Stimulated activated CD4-positive, alpha-beta T cell treated with anti-CD3 and anti-CD28 coated beads, Interleukin-1b, Interleukin-23, amount 100 ng/mL, for 1 hour (primary cell): ENCODE data around the gene CPZ.
"Not testable (repeated sequence)": the region's sequence is repeated elsewhere in the genome, so short reads cannot be mapped to it uniquely, and the experiment has no call there.

ENCODE experiments used
- DNase-seq, 2 donors: peaks; one replicate each; pipeline ENCODE4 v3.0.0-alpha.2; 2020; ENCODE audit warnings: low read depth in 2 of 2

The CPZ gene

DNA sequence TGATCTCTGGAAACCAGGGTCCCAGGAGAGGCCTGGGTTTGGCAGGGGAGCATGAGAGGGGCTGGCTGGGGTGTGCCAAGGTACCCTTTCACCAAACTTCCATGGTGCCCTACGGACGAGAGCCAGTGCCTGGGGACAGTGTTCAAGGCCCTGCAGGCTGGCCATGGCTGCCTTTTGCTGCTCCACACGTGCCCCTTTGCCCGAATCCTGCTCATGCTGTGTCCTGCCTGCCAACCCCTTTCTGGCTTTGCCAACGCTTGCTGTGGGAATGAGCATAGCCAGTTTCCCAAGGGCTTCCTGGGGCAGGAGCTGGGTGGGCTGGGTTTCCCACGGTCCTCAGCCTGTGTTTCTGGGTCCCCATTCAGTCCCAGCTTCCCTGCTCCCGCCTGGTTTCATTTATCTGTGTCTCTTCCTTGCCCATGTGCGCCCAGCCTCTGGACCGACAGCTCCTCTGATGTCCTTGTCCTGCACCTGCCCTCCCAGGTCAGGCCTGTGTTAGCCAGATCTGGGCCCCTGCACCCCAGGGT, 17.3 kb downstream of the CPZ start:
- DNase-seq: no peak

DNA sequence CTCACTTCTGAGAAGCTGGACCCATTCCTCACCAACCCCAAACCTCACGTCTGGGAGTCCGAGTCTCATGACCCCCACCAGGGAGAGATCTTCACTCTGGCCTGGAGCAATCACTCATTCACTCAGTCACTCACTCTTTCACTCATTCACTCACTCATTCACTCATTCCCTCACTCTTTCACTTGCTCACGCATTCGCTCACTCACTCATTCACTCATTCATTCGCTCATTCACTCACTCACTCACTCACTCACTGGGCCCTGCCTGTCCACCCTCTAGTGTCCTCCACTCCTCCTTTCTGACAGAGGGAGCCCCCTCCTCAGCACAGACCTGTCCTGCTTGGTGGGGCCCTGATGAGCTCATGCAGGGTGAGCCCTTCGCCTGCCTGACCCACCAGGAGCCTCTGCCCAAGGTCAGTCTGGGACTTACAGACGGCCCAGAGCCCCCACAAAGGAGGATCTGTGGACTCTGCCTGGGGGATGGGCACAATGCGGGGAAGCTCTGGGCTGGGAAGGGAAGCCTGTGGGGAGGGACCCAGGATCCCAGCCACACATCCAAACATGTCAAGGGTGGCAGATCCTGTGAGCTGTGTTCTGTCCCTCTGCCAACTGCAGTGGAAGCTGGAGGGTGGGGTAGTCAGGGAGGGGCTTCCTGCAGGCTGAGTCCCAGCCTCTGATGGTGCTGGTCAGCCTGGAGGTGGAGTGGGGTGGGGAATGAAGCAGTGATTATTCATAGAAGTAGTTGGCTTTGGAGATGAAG, 18.5 kb downstream of the CPZ start:
- DNase-seq: no peak

DNA sequence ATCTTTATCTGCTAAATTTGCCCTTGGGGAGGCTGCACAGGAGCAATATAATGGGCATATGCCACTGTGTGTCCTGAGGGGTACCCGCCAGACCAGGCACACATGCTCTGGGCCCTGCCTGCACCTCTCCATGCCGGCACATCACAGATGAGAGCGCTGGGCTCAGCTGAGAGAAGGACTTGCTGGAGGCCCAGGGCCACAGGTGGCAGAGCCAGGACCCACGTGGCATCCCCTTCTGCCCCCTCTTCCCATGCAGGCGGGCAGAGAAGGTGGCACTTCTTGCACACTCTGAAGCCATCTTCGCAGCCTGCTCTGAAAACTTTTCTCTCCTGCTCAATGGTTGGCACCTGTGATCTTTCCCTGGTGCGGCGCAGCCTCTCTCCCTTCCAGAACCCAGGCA, 20.1 kb downstream of the CPZ start:
- DNase-seq: no peak

DNA sequence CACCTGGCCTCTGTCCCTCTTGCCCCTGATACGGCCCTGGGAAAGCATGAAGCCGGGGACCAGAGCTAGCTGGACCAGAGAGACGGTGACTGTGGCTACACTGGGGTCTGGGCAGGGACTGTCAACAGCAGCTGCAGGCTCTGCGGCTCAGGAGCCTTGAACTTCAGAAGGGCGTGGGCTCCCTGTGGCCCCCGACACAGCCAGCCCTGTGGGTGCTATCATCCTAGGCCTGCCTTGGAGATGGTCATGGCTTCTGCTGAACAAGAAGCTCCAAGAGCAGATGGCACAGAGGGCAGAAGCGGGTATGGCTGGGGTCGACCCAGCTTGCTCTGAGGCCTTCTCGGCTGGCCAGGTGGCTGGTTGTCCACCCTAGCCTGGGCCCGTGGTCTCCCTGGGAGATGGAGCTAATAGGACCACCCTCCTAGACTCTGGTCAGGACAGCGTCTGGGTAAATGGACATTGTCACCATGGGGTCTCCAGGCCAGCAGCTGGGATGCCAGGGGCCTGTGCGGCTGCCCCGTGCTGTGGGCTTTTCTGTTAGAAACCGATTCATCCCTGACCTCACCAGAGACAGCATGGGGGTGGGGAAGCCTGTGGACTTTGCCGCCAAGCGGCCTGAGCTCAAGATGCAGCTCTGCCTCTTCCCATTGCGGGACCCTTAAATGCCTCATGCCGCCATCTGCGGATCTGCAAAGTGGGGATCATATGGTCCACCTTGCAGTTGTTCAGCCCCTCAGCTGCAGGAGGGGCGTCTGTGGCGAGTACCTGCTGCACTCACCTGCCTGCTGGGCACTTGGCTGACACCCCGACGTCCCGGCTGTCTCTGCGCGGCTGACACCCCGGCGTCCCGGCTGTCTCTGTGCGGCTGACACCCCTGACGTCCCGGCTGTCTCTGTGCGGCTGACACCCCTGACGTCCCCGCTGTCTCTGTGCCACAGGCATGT, 21.1 kb downstream of the CPZ start:
- no peak for DNase-seq

DNA sequence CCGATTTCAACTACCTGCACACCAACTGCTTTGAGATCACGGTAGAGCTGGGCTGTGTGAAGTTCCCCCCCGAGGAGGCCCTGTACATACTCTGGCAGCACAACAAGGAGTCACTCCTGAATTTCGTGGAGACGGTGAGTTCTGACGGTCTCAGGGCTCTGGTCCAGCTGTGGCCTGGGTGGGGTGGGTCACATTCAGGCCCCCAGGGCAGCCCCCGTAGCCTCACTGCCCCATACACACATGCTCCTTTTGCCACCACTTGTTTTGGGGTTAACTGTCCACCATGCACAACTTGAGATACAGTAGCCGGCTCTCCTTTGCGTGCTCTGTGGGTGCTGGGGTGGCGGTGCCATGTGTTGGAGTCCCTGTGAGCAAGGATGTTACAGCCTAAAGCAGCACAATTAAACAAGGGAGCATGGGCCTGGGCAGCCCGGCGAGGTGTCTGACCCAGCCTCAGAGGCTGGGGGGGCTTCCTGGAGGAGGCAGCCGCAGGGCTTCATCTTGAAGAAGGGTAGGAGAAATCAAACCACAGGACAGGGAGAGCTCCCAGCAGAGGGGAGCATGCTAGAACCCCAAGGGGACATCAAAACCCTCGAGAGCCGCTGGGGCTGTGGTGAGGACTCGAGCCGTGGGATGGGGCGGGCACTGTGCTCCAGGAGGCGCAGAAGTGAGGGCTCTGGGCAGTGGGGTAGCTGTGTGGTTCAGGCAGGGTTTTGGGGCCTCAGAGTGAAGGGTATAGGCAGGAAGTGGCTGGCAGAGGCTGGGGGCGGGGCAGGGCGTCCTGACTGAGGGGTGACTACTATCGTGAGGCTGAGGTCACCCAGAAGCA, 22.0 kb downstream of the CPZ start:
- no peak for DNase-seq

DNA sequence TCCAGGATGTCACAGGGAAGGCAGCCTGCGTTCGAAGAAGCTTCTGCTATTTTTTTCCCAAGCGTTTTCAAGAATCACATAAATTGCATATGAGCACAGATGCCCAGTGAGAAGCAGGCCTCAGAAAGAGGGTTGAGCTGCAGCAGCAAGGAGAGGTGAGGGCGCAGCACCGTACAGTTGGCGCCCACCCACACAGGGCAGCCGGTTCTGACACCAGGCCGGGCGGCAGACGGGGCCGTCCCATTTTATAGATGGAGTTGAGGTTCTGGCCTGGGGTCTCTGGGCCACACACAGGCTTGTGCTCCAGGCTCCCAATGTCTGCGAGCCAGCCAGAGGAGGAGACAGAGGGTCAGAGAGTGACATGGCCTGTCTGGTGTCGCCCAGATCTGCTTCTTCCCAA, 22.8 kb downstream of the CPZ start:
- DNase-seq: no peak

DNA sequence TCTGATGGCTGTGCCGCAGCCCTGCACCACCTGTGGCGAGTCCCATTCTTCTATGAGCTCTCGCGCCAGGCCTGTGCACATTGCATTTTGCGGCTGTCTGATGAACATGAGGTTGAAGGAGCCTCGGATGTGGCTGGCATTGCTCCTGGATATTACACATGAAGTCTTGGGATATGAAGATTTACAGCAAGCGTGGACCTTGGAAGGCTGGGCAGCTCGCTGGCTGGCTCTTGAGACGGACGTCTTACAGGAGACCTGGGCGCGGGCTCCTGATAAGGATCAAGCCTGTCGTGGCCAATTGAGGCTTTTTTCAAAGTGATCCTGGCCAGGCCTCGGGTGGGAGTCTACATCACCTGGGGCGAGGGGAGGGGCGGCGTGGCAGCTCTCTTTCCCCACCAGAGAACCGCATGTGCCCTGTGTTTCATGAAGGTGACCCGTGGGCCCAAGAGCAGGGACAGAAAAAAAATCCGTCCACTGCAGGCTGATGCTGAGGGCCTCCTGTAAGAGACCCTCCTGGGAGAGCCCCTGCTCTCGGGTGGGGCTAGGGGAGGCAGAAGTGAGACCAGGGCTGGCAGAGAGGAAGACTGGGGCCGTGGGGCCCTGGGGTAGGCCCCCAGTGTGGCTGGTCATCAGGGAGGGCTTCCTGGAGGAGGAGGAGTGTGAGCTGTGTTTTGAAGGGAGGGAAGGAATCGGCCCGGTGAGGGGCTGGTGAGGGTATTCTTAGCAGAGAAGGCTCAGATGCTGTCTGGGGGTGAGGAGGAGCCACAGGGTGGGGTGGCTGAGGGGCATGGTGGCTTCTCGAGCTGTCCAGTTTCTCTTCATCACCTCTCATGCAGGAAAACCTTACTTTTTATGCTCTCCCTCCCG, 23.6 kb downstream of the CPZ start:
- no peak for DNase-seq

DNA sequence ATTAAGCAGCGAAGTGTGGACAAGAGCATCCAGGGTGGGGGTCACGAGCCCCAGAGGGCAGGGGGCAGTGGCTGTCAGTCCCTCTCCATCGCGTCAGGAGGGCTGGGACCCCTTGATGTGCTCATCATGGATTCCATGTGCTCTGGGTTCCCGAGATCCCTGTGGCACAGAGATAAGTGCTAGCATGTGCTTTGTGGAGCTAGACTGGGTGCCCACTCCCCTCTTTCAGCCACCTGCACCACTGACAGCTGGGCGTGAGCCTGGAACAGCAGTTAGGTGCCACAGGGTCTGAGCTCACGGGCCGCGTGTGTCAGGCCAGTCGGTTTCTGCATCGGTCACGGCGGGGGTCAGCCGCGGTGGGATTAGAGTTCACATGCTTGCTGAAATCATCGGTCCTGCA, 24.3 kb downstream of the CPZ start:
- no peak for DNase-seq

DNA sequence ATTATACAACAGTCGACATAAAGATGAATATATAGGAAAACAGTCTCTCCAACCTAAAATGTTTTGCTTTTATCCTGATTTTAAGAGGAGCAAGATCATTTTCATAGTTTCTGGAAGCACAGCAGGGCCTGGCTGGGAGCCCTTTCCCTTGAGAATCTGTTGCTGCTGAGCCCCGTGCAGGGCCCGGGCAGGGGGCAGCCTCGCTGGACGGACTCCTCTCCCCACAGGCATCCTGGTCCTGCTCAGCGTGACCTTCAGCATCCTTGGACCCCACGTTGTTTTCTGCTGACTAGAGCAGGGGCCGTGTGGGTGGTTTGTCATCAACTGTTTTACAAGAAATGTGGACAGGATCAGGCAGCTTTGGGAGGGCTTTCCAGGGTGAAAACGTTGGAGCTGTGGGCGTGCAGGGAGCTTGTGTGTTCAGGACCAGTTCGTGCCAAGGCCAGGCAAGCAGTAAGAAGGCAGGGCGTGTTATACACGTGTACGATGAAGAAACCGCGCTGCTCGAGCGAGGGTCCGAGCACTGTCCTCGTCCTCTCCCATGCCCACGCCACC, 25.0 kb downstream of the CPZ start:
- no peak for DNase-seq

DNA sequence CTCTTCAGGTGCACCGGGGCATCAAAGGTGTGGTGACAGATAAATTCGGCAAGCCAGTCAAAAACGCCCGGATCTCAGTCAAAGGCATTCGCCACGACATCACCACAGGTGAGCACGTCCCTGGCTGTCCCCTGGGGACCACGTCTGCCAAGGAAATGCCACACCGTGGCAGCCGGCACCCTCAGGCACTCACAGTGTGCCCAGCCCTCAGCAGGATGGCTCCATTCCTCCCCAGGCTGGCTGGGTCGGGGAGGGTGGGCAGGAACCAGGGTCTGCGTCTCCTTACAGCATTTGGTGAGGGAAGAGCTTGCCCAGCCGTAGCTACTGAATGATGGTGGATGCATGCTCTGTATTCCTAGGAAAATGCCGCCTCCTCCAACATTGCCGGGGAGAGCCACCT, 25.9 kb downstream of the CPZ start:
- no peak for DNase-seq

DNA sequence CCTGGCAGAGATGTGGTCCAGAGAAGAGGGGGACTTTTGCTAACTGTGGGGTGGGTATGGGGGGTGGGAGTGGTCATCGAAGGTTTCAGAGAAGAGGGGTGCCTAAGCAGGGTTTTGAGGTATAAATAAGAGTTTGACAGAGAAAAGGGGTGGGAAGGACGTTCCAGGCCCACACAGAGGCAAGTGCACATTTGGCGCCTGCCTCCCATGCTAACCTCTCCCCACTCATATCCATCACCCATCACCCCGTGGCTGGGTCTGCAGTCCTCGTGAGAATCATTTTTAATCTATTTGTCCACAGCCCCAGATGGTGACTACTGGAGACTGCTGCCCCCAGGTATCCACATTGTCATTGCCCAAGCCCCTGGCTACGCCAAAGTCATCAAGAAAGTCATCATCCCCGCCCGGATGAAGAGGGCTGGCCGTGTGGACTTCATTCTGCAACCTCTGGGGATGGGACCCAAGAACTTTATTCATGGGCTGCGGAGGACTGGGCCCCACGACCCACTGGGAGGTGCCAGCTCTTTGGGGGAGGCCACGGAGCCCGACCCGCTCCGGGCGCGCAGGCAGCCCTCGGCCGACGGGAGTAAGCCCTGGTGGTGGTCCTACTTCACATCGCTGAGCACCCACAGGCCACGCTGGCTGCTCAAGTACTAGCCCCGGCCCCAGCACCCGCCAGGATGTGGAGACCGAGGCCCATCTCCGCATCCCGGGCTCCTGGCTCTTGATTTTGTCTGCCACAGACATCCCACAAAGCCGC, 26.6 kb downstream of the CPZ start:
- no peak for DNase-seq

DNA sequence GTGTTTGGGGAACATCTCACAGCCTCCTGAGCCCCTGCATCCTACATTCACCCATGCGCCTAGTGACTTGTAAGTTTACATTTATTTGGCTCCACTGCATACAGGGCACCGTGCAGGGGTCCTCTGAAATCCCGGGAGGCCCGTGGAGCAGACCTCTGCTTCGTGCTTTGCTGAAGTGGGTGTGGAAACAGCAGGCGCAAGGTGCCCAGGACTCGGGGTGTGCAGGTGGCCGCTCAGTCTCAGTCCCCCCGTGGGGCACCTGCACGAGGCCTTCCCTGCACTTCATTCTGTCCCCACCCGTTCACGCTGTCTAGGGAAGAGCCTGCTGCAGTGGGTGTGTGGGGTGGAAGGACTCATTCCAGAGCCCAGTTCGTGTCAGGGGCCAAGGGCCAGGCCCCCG, 28.6 kb downstream of the CPZ start:
- DNase-seq: not testable (repeated sequence)

DNA sequence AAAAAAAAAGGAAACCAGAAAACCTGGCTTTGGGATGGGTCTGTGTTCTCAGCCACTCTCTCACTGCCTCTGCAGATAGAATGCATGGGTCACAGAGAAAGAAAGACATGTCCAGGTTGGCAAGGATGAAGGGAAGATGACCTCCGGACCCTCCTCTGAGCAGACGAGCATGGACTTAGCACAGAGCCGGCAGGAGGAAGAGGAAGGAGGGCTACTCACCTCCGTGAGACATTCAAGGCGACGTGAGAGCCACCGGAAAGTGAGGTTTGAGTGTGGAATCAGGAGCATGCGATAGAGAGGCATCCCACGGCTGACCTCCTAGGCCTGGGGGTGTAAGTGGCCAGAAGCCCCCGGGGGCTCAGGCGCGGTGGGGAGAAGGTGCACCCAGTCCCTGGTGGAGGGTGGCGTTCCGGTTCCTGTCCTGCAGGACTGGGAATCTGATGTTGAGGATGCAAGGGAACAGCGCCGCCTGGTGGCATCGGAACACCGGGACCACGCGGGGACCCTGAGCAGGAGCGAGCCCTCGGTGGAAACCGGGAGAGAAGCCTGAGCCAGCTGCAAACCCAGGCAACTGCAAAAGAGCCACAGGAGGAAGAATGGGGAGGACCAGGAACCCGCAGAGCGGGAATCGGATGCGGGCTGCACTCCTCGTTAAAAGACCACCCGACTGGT, 32.2 kb downstream of the CPZ start:
- not testable (repeated sequence) for DNase-seq

DNA sequence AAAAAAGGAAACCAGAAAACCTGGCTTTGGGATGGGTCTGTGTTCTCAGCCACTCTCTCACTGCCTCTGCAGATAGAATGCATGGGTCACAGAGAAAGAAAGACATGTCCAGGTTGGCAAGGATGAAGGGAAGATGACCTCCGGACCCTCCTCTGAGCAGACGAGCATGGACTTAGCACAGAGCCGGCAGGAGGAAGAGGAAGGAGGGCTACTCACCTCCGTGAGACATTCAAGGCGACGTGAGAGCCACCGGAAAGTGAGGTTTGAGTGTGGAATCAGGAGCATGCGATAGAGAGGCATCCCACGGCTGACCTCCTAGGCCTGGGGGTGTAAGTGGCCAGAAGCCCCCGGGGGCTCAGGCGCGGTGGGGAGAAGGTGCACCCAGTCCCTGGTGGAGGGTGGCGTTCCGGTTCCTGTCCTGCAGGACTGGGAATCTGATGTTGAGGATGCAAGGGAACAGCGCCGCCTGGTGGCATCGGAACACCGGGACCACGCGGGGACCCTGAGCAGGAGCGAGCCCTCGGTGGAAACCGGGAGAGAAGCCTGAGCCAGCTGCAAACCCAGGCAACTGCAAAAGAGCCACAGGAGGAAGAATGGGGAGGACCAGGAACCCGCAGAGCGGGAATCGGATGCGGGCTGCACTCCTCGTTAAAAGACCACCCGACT, 37.8 kb downstream of the CPZ start:
- DNase-seq: not testable (repeated sequence)

DNA sequence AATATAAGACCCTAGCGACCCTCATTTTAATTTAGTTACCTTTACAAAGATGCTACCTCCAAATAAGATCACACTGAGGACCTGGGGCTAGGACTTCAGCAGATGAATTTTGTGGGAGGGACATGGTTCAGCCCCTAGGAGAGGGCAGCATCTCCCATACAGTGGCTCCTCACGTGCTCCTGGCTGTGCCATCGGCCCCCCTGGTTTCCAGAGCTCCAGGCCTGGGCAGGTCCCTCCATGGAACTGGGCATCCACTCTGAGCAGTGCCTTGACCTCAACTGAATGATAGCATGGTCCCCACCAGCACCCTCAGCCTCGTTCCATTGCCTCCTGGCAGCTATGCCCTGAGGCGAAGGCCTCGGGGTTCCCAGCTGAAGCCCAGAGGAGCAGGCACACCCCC, 39.3 kb downstream of the CPZ start:
- DNase-seq: not testable (repeated sequence)

DNA sequence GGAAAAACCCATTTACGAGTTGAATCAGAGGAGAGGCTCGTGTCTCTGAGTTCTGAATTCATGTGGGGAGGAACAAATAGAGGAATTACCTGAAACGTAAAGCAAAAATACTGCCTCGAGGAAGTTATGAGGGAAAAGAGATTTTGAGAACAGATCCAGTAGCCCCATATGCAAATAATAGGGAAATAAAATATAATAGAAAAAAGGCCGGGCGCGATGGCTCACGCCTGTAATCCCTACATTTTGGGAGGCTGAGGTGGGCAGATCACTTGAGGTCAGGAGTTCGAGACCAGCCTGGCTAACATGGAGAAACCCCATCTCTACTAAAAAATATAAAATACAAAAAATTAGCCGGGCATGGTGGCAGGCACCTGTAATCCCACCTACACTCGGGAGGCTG, 42.2 kb downstream of the CPZ start:
- not testable (repeated sequence) for DNase-seq

DNA sequence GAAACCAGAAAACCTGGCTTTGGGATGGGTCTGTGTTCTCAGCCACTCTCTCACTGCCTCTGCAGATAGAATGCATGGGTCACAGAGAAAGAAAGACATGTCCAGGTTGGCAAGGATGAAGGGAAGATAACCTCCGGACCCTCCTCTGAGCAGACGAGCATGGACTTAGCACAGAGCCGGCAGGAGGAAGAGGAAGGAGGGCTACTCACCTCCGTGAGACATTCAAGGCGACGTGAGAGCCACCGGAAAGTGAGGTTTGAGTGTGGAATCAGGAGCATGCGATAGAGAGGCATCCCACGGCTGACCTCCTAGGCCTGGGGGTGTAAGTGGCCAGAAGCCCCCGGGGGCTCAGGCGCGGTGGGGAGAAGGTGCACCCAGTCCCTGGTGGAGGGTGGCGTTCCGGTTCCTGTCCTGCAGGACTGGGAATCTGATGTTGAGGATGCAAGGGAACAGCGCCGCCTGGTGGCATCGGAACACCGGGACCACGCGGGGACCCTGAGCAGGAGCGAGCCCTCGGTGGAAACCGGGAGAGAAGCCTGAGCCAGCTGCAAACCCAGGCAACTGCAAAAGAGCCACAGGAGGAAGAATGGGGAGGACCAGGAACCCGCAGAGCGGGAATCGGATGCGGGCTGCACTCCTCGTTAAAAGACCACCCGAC, 43.5 kb downstream of the CPZ start:
- not testable (repeated sequence) for DNase-seq

DNA sequence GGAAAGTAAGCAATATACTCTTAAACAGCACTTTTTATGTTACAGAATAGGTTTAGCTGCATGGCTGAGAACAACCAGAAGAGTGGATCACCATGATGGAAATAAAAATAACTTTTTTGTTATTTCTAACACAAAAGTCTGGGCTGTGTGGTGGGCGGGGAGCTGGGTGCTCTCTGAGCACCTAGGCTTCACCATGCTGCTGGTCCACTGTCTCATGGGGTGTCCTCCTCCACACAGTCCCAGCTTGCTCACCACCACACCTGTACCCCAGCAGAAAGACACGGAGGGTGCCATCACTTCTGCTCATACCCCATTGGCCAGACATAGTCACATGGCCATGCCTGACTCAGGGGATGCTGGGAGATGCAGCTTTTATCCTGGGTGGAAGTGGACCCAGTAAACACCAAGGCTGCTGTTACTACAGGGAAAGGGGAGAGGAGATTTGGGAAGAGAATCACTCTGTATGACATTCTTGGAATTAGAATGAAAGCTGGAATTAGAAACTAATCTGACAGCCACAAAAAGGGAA, 45.0 kb downstream of the CPZ start:
- DNase-seq: no peak
